H1 (cell line): ENCODE data around the gene TMTC2. TPM values are rescaled to one million over a fixed set of nuclear protein-coding genes. Genes with fewer than 3 reads are reported as not detected.

Experiments used
- CTCF ChIA-PET: fragments of 300-600 bp; sonication (Branson Sonifier 250); formaldehyde crosslinking; loops from one replicate; lab custom pipeline; 2021; ENCODE audit not compliant: partially characterized antibody; lab: Charles Lee
- POLR2A ChIA-PET: fragments of 300-600 bp; sonication (Branson Sonifier 250); formaldehyde crosslinking; loops from one replicate; lab custom pipeline; 2021; ENCODE audit warnings: inconsistent platforms; ENCODE audit not compliant: partially characterized antibody; lab: Charles Lee
- DNase-seq, 2 experiments: peaks; one replicate each; pipeline versions ENCODE4 v3.0.0 to v3.0.0-alpha.2; 2010 to 2022; ENCODE audit warnings: low spot score in 2 of 2, low read depth in 1 of 2, mixed read lengths in 1 of 2
- FAIRE-seq: peaks from 2 replicates; lab custom pipeline; 2011; peaks lifted over from hg19 to GRCh38; lab: Jason Lieb, UNC
- H2AFZ ChIP-seq: 2 replicates; pipeline ENCODE4 v1.8.1; 2012; ENCODE audit warnings: low read length, inconsistent platforms
- H2AK5ac ChIP-seq: 2 replicates; pipeline ENCODE4 v1.6.1; 2013; ENCODE audit warnings: low read depth, low read length
- H2BK120ac ChIP-seq: replicated peaks from 2 replicates; pipeline ENCODE3; 2013; ENCODE audit warnings: low read depth, low read length, inconsistent platforms
- H2BK12ac ChIP-seq: 2 replicates; pipeline ENCODE4 v1.6.1; 2013; ENCODE audit warnings: low read depth, low read length
- H2BK15ac ChIP-seq: 2 replicates; pipeline ENCODE4 v1.6.1; 2013; ENCODE audit warnings: low read length
- H2BK20ac ChIP-seq: 2 replicates; pipeline ENCODE4 v1.6.1; 2013; ENCODE audit warnings: low read length
- H2BK5ac ChIP-seq: 2 replicates; pipeline ENCODE4 v1.6.1; 2013; ENCODE audit warnings: low read depth, low read length
- H3K14ac ChIP-seq: 2 replicates; pipeline ENCODE4 v1.6.1; 2013; ENCODE audit warnings: inconsistent platforms; ENCODE audit not compliant: insufficient read length
- H3K18ac ChIP-seq: 2 replicates; pipeline ENCODE4 v1.6.1; 2013; ENCODE audit warnings: low read length; ENCODE audit errors: extremely low read depth
- H3K23ac ChIP-seq: 2 replicates; pipeline ENCODE4 v1.6.1; 2013; ENCODE audit warnings: inconsistent platforms; ENCODE audit not compliant: insufficient read length
- H3K23me2 ChIP-seq: 2 replicates; pipeline ENCODE4 v1.6.1; 2013; ENCODE audit warnings: low read depth, low read length
- H3K27ac ChIP-seq: 2 replicates; pipeline ENCODE4 v1.6.1; 2011; ENCODE audit warnings: low read depth, low read length, inconsistent platforms
- H3K27me3 ChIP-seq, 4 experiments: replicated peaks in 1 of 4; 1 replicate in 1 of 4; 2 replicates in 3 of 4; pipeline versions ENCODE4 v1.6.1 to v1.8.1; 2011 to 2013; ENCODE audit warnings: low read length in 3 of 4, mild to moderate bottlenecking in 3 of 4, inconsistent platforms in 2 of 4, mixed read lengths in 2 of 4, moderate library complexity in 1 of 4; ENCODE audit not compliant: control insufficient read depth in 3 of 4, insufficient read depth in 3 of 4; ENCODE audit errors: extremely low read depth in 1 of 4
- H3K36me3 ChIP-seq, 4 experiments: 2 replicates each; pipeline versions ENCODE4 v1.6.1 to v1.8.1; 2011 to 2013; ENCODE audit warnings: mild to moderate bottlenecking in 4 of 4, low read length in 3 of 4, moderate library complexity in 2 of 4, control low read depth in 1 of 4, inconsistent platforms in 1 of 4; ENCODE audit not compliant: insufficient read depth in 4 of 4, control insufficient read depth in 2 of 4
- H3K4ac ChIP-seq: replicated peaks from 2 replicates; pipeline ENCODE3; 2013; ENCODE audit warnings: low read length, low read depth, mixed read lengths, inconsistent platforms; ENCODE audit not compliant: insufficient read length
- H3K4me1 ChIP-seq, 4 experiments: replicated peaks in 1 of 4; 1 replicate in 1 of 4; 2 replicates in 3 of 4; pipeline versions ENCODE4 v1.6.1 to v1.8.1; 2011 to 2013; ENCODE audit warnings: low read length in 3 of 4, inconsistent platforms in 2 of 4, mixed read lengths in 1 of 4; ENCODE audit not compliant: insufficient read depth in 4 of 4, control insufficient read depth in 3 of 4
- H3K4me2 ChIP-seq, 2 experiments: 2 replicates each; pipeline versions ENCODE4 v1.6.1 to v1.8.1; 2011 to 2013; ENCODE audit warnings: low read depth in 2 of 2, low read length in 2 of 2, control low read depth in 1 of 2, inconsistent platforms in 1 of 2, mild to moderate bottlenecking in 1 of 2; ENCODE audit not compliant: insufficient read depth in 1 of 2
- H3K4me3 ChIP-seq, 4 experiments: fragments of 200-600, 300-600 bp in 1 of 4; sonication (generic), shearing (Covaris generic), sonication (Bioruptor Twin) in 1 of 4; 2 replicates each; pipeline versions ENCODE4 v1.5.1 to v1.8.1; 2011 to 2016; ENCODE audit warnings: low read length in 4 of 4, low read depth in 3 of 4, control low read depth in 2 of 4, inconsistent platforms in 2 of 4, mild to moderate bottlenecking in 2 of 4, mixed read lengths in 1 of 4, moderate library complexity in 1 of 4; ENCODE audit not compliant: insufficient read depth in 2 of 4; ENCODE audit errors: extremely low read depth in 1 of 4
- H3K56ac ChIP-seq: replicated peaks from 2 replicates; pipeline ENCODE3; 2013; ENCODE audit warnings: low read depth, mild to moderate bottlenecking, mixed read lengths, low read length, inconsistent platforms; ENCODE audit not compliant: insufficient read length
- H3K79me1 ChIP-seq: 2 replicates; pipeline ENCODE4 v1.6.1; 2013; ENCODE audit warnings: low read depth, low read length, control low read depth
- H3K79me2 ChIP-seq, 2 experiments: 2 replicates each; pipeline versions ENCODE4 v1.6.1 to v1.8.1; 2012 to 2013; ENCODE audit warnings: low read length in 2 of 2, mild to moderate bottlenecking in 2 of 2, inconsistent platforms in 1 of 2; ENCODE audit not compliant: insufficient read depth in 2 of 2, control insufficient read depth in 1 of 2
- H3K9ac ChIP-seq, 4 experiments: replicated peaks in 1 of 4; 1 replicate in 1 of 4; 2 replicates in 3 of 4; pipeline versions ENCODE4 v1.6.1 to v1.8.1; 2011 to 2013; ENCODE audit warnings: low read depth in 3 of 4, low read length in 3 of 4, control low read depth in 2 of 4, mild to moderate bottlenecking in 2 of 4, moderate library complexity in 2 of 4, inconsistent platforms in 1 of 4; ENCODE audit errors: extremely low read depth in 1 of 4
- H3K9me3 ChIP-seq, 2 experiments: 2 replicates each; pipeline versions ENCODE4 v1.6.1 to v1.8.1; 2012 to 2013; ENCODE audit warnings: mild to moderate bottlenecking in 2 of 2, moderate library complexity in 2 of 2, control low read depth in 1 of 2, inconsistent platforms in 1 of 2, low read depth in 1 of 2, low read length in 1 of 2, mixed read lengths in 1 of 2; ENCODE audit not compliant: insufficient read depth in 2 of 2
- H4K20me1 ChIP-seq, 2 experiments: replicated peaks in 1 of 2; 2 replicates each; pipeline versions ENCODE3 to v1.8.1; 2011 to 2013; ENCODE audit warnings: inconsistent platforms in 2 of 2, low read length in 2 of 2, mild to moderate bottlenecking in 1 of 2; ENCODE audit not compliant: insufficient read depth in 2 of 2, control insufficient read depth in 1 of 2
- H4K5ac ChIP-seq: 2 replicates; pipeline ENCODE4 v1.6.1; 2013; ENCODE audit warnings: low read length, low read depth, mixed read lengths, inconsistent platforms; ENCODE audit not compliant: insufficient read length
- H4K8ac ChIP-seq: 2 replicates; pipeline ENCODE4 v1.8.0; 2013; ENCODE audit warnings: mild to moderate bottlenecking, moderate library complexity, low read length, inconsistent platforms; ENCODE audit not compliant: insufficient read depth; ENCODE audit errors: extremely low read depth
- H4K91ac ChIP-seq: replicated peaks from 2 replicates; pipeline ENCODE3; 2013; ENCODE audit warnings: low read length, mixed read lengths, inconsistent platforms; ENCODE audit not compliant: insufficient read length
- CTBP2 ChIP-seq: IDR thresholded peaks from 2 replicates; pipeline ENCODE4 v1.7.0; 2011; ENCODE audit warnings: borderline replicate concordance, mild to moderate bottlenecking, moderate library complexity, mixed read lengths, low read length; ENCODE audit not compliant: insufficient read depth, insufficient read length
- EGR1 ChIP-seq: IDR thresholded peaks from 2 replicates; pipeline ENCODE4 v1.6.1; 2011; ENCODE audit warnings: low read depth, low read length, borderline replicate concordance
- POLR2A ChIP-seq, 2 experiments: IDR thresholded peaks; 1 replicate in 1 of 2; 2 replicates in 1 of 2; pipeline ENCODE4 v1.6.1; 2011; ENCODE audit warnings: low read depth in 2 of 2, low read length in 2 of 2, mild to moderate bottlenecking in 2 of 2; ENCODE audit errors: control extremely low read depth in 1 of 2
- YY1 ChIP-seq: IDR thresholded peaks from 2 replicates; pipeline ENCODE4 v1.6.1; 2011; ENCODE audit warnings: low read depth, mild to moderate bottlenecking, low read length
- WGBS, 2 experiments: shearing (Covaris generic) in 1 of 2; methylation state at CpG; one replicate each; pipeline versions ENCODE4 v1.1.6 to v1.1.7; 2013 to 2015; ENCODE audit warnings: low lambda C conversion rate in 2 of 2, mixed read lengths in 2 of 2, inconsistent platforms in 1 of 2, low coverage in 1 of 2, missing lambda C conversion rate in 1 of 2; ENCODE audit not compliant: insufficient replicate concordance in 2 of 2, insufficient coverage in 1 of 2, insufficient read length in 1 of 2; ENCODE audit errors: extremely low coverage in 1 of 2, missing lambda C conversion rate in 1 of 2; 5-methylcytosine and 5-hydroxymethylcytosine counted together
- polyA plus RNA-seq, 7 experiments: library from polyadenylated mRNA; depleted of rRNA in 3 of 7; stranded (reverse) in 5 of 7; unstranded in 2 of 7; fragments of >200 nt in 5 of 7; fragments of 200-250 nt in 2 of 7; gene quantifications; 1 replicate in 5 of 7; 2 replicates in 1 of 7; 4 replicates in 1 of 7; pipeline versions ENCODE4 v1.2.1 to v1.2.3, GENCODE V29; 2011 to 2013; ENCODE audit warnings: missing spikeins in 2 of 7, mixed read lengths in 2 of 7
- total RNA-seq: library from RNA; stranded (reverse); fragmentation: NEBNext Ultra II Directional; extraction: Animal tissue kit (Norgen Biotek cat#: 25700); gene quantifications from 2 replicates; pipeline ENCODE4 v1.2.1, GENCODE V29; 2021
- TF ChIP-seq, protein P1 (sequence below), 3 experiments: IDR thresholded peaks; 1 replicate in 2 of 3; 2 replicates in 1 of 3; pipeline versions ENCODE4 v1.5.1 to v1.6.1; 2011; ENCODE audit warnings: low read length in 3 of 3, mild to moderate bottlenecking in 3 of 3, inconsistent platforms in 2 of 3, low read depth in 1 of 3, moderate library complexity in 1 of 3; ENCODE audit not compliant: insufficient read depth in 1 of 3; ENCODE audit errors: control extremely low read depth in 1 of 3

TMTC2 gene
- total and polyA plus RNA-seq, 2 of the 8 experiments (the other 6 are each of a cell fraction or from before 2014, with no cell fraction given) = 2.3 to 3.9 TPM

DNA sequence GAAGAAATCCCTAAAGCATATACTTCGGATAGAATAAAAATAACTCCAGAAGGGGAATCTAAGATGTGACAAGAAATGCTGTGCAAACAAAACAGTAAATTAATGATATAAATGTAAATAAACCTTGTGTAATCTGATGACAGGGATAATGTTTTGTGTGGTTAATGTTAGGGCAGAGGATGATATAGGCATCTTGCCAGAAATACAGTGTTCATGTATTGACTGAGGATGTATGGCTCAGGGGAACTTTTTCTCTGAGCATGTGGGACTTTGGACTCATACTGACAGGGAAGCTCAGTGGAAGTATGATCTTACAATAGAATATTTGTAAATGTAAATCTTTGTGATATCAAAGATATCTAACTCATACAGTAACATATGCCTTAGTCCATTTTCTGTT lies 420.2 kb downstream of the TMTC2 start:
- FAIRE-seq (no peak), DNase-seq (no peak)
- Histone ChIP-seq H3K27ac (no peak overlapping the region), H3K23me2 (no peaks in the 10 kb centered on the region), H3K56ac (no peak overlapping the region), H2BK15ac (no peak overlapping the region), H3K9me3 (no peaks in the 10 kb centered on the region), H2BK5ac (no peak overlapping the region), H3K27me3 (no peaks in the 10 kb centered on the region), H3K79me1 (no peaks in the 10 kb centered on the region), H3K4me2 (no peak overlapping the region), H3K4ac (no peak overlapping the region), H2AFZ (no peak overlapping the region), H4K20me1 (no peaks in the 10 kb centered on the region), H3K36me3 (no peaks in the 10 kb centered on the region), H2BK120ac (no peak overlapping the region), H2BK12ac (no peak overlapping the region), H3K9ac (no peak overlapping the region), H4K5ac (no peak overlapping the region), H3K23ac (no peak overlapping the region), H3K4me3 (no peak overlapping the region), H2BK20ac (no peak overlapping the region), H4K91ac (no peak overlapping the region), H3K18ac (no peak overlapping the region), H4K8ac (no peak overlapping the region), H3K4me1 (no peaks in the 10 kb centered on the region), H3K79me2 (no peaks in the 10 kb centered on the region), H3K14ac (no peak overlapping the region), H2AK5ac (no peak overlapping the region)
- 85% methylated on average over 1 of the region's 1 CpG; no CpG with 5 or more reads in 1 of the 2 experiments for WGBS, 2 experiments
- TF ChIP-seq, protein P1, sequence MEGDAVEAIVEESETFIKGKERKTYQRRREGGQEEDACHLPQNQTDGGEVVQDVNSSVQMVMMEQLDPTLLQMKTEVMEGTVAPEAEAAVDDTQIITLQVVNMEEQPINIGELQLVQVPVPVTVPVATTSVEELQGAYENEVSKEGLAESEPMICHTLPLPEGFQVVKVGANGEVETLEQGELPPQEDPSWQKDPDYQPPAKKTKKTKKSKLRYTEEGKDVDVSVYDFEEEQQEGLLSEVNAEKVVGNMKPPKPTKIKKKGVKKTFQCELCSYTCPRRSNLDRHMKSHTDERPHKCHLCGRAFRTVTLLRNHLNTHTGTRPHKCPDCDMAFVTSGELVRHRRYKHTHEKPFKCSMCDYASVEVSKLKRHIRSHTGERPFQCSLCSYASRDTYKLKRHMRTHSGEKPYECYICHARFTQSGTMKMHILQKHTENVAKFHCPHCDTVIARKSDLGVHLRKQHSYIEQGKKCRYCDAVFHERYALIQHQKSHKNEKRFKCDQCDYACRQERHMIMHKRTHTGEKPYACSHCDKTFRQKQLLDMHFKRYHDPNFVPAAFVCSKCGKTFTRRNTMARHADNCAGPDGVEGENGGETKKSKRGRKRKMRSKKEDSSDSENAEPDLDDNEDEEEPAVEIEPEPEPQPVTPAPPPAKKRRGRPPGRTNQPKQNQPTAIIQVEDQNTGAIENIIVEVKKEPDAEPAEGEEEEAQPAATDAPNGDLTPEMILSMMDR (IDR thresholded peaks at IDR 0.05; ENCODE audit: control extremely low read depth in 1 of 3, insufficient read depth in 1 of 3, low read depth in 1 of 3, low read length in 3 of 3) = no peak
- TF ChIP-seq CTBP2 = no peak
- TF ChIP-seq POLR2A (IDR thresholded peaks at IDR 0.05; ENCODE audit: control extremely low read depth in 1 of 2, low read depth in 2 of 2, low read length in 2 of 2) = no peak
- TF ChIP-seq EGR1 = no peak
- TF ChIP-seq YY1 = no peak
- ChIA-PET POLR2A (no interaction called here), CTCF (interaction anchor here (0.6 kb wide), 2 partner anchors 397 to 1850 kb away, joined by 3 read pairs; no protein-coding TSS in a partner anchor)
